Measurements from ENCODE around the gene XYLT2. TPM values are rescaled to one million over a fixed set of nuclear protein-coding genes. Genes with fewer than 3 reads are reported as not detected.
"Not testable (repeated sequence)": the region's sequence is repeated elsewhere in the genome, so short reads cannot be mapped to it uniquely, and the experiment has no call there.

Gene XYLT2
- 27.7 and 41.8 TPM in 2 replicates for total RNA-seq (2014; rRNA removed; shearing (Covaris generic))

DNA sequence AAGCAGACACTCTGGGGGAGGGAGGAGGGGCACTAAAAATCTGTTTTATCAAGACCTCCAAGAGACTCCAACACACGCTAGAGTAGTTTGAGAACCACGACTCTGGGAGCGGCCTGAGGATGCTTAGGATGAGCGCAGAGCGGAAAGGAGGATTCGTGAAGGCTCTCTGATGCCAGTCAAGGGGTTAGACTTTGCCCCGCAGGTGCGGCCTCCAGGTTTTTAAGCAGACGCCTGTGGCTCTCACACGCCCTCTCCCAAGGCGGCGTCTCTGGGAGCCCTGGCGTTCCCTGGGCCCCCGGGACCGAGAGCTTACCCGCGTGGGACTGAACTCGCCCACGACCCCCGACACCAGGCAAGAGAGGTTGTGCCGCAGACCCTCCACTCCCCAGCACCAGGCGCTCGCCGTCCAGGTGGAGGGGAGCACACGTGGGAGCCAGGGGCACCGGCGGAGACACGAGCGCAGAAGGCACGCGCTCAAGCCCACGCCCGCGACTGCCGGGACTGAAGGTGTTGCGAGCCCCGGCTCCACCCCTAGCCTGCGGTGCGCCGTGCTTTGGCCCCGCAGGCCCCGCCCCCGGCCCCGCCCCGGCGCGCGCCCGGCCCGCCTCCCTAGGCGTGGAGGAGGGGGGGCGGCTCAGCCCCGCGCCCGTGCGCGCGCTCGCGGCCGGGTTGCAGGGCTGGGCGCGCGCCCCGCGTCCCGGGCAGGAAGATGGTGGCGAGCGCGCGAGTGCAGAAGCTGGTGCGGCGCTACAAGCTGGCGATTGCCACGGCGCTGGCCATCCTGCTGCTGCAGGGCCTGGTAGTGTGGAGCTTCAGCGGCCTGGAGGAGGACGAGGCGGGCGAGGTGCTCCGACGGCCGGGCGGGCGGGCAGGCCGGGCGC lies at the start of gene XYLT2:
Gene XYLT2, plus strand, starts transcription at position 695 of the 881 bp plus-strand sequence. Its CDS starts 15 bp downstream, at position 710.
- H3K27me3 ChIP-seq (replicated peaks), result peaks cover 3% of the 10 kb centered on the region; the same call in 1 of the 2 replicates
- peak; percentile 81 to 90 for DNase-seq (ENCODE audit: low read depth in 1 of 2, low spot score in 2 of 2)
- H3K27ac ChIP-seq, result 0 out of 2 replicates have a peak within 1 kb of the TSS, but pooled peaks have one; percentile 22
- no peaks in the 10 kb centered on the region for H3K9me3 ChIP-seq (replicated peaks)
- peak within 1 kb of the TSS; percentile 91 for H3K4me3 ChIP-seq
- H3K4me1 ChIP-seq (replicated peaks), result peaks cover 25% of the 10 kb centered on the region
- H3K36me3 ChIP-seq, result peaks cover 6% of the 10 kb centered on the region

DNA sequence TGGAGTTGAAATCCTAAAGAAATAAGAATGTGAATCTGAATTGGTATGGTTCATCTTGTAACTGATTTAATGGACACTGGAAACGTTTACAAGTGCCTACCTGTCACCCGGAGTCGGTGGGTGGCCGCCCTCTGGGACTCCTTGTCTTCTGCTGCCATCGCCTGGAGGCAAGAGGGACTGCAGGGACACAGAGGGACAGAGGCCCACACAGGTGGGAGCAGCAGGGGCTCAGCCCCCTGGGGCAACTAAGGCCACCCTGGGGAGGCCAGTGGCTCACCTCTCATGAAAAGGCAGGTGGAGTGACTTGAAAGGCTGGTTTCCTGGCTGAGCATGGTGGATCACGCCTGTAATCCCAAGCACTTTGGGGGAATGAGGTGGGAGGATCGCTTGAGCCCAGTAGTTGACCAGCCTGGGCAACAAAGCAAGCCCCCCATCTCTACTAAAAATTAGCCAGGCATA lies 48.5 kb upstream of the XYLT2 start:
- Histone ChIP-seq H3K27ac (no peak overlapping the region), H3K9me3 (replicated peaks) (no peaks in the 10 kb centered on the region), H3K4me3 (no peak overlapping the region), H3K27me3 (replicated peaks) (no peaks in the 10 kb centered on the region), H3K36me3 (no peaks in the 10 kb centered on the region), H3K4me1 (replicated peaks) (peaks cover 27% of the 10 kb centered on the region)
- peak; percentile 73 to 89 for DNase-seq (ENCODE audit: low read depth in 1 of 2, low spot score in 2 of 2)

DNA sequence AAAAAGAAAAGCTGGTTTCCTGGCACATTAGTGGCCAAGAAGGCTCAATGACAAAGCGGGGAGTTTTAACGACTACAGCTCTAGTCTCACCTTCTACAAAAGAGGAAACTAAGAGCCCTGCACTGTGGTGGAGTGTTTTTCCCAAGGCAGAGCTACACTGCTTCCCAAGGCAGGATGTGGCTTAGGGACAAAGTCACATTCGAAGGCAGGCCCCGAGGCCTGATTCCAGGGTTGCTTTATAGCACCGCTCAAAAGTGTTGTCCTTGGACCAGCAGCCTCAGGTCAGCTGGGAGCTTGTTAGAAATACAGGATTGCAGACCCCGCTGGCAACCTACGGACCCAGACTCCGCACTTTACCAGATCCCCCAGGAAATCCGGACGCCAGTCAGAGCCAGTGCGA lies 47.9 kb upstream of the XYLT2 start:
- no peak overlapping the region for H3K4me3 ChIP-seq
- no peaks in the 10 kb centered on the region for H3K9me3 ChIP-seq (replicated peaks)
- H3K4me1 ChIP-seq (replicated peaks), result peaks cover 22% of the 10 kb centered on the region
- no peak for DNase-seq (ENCODE audit: low read depth in 1 of 2, low spot score in 2 of 2)
- no peaks in the 10 kb centered on the region for H3K36me3 ChIP-seq
- H3K27ac ChIP-seq, result no peak overlapping the region
- no peaks in the 10 kb centered on the region for H3K27me3 ChIP-seq (replicated peaks)

DNA sequence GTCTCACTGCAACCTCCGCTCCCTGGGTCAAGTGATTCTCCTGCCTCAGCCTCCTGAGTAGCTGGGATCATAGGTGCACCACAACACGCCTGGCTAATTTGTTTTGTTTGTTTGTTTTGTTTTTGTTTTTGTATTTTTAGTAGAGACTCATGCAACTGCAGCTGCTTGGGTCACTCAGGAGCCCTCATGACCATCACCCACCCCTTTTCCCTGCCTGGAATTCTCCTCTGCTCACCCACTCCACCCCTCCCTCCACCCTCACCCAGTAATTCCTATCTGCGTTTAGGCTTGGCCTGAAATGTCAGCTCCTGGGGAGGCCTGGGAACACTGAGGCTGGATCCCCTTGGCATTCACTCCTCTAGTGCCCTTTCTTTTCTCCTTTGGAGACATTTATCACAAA lies 46.1 kb upstream of the XYLT2 start:
- H3K4me1 ChIP-seq (replicated peaks), result peaks cover 28% of the 10 kb centered on the region
- H3K9me3 ChIP-seq (replicated peaks), result no peaks in the 10 kb centered on the region
- no peaks in the 10 kb centered on the region for H3K27me3 ChIP-seq (replicated peaks)
- no peaks in the 10 kb centered on the region for H3K36me3 ChIP-seq
- no peak overlapping the region for H3K27ac ChIP-seq
- DNase-seq (ENCODE audit: low read depth in 1 of 2, low spot score in 2 of 2), result no peak
- no peak overlapping the region for H3K4me3 ChIP-seq

DNA sequence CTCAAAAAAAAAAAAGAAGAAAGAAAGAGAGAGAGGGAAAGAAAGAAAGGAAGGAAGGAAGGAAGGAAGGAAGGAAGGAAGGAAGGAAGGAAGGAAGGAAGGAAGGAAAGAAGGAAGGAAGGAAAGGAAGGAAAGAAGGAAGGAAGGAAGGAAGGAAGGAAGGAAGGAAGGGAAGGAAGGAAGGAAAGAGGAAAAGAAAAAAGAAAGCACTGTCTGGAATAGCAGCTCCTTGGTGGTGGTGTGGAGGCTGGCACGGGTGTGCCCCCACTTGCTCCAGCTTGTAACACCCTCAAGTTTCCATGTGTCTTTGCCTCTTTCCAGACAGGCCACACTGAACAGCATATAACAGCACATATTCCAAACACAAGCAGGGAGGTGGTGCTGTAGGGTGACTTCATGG lies 45.1 kb upstream of the XYLT2 start:
- H3K27me3 ChIP-seq (replicated peaks); H3K4me3 ChIP-seq; H3K36me3 ChIP-seq; H3K27ac ChIP-seq; H3K9me3 ChIP-seq (replicated peaks); DNase-seq (ENCODE audit: low read depth in 1 of 2, low spot score in 2 of 2): not testable (repeated sequence)
- H3K4me1 ChIP-seq (replicated peaks), result peaks cover 29% of the 10 kb centered on the region

DNA sequence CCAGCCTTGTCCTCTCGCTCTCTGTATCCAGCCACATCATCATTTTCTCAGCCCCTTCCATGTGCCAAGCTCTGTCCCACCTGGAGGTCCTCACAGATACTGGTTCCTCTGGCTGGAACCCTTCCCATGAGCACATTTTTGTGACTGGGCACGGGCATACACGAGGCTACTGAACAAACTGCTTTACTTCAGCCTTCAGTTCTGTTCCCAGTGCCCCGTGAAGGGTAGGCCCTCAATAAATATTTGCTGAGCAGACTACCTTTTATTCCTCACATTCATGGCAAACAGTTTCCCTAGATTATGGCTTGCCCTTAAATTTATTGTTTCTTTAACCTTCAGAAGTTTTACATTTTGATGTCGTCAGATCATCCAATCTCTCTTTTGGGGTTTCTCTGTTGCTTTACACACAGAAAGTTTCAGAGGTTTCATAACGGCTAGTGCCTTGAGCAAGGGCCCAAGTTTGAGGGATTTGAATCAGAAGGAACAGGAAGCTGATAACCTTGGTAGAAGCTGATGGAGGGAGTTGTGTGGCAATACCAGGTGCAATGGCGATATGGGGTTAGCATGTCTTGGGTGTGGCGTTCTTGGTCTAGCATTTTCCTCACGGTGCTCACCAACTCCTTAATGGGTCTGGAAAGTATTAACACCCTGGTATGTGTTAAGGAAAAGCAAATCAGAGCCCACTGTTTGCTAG lies 43.9 kb upstream of the XYLT2 start:
- Histone ChIP-seq H3K27me3 (replicated peaks) (no peaks in the 10 kb centered on the region), H3K36me3 (no peaks in the 10 kb centered on the region), H3K27ac (no peak overlapping the region), H3K4me3 (no peak overlapping the region), H3K4me1 (replicated peaks) (peaks cover 22% of the 10 kb centered on the region), H3K9me3 (replicated peaks) (no peaks in the 10 kb centered on the region)
- DNase-seq (ENCODE audit: low read depth in 1 of 2, low spot score in 2 of 2), result no peak

DNA sequence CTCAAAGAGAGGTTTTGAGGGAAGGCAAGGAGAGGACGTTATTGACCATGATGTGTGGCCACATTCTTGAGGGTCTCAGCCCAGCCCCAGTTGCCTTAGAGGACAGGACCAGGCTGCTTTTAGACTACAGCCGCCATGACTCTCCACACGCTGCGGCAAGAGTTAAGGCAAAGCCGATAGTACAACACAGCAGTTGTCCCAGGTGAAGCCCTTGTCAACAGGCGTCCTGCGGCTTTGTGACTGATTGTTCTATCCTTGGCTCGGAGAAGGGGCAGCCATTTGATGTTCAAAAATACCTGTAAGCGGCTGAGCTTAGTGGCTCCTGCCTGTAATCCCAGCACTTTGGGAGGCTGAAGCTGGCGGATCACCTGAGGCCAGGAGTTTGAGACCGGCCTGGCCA lies 42.9 kb upstream of the XYLT2 start:
- Histone ChIP-seq H3K27me3 (replicated peaks) (no peaks in the 10 kb centered on the region), H3K36me3 (no peaks in the 10 kb centered on the region), H3K4me1 (replicated peaks) (peaks cover 21% of the 10 kb centered on the region), H3K4me3 (no peak overlapping the region), H3K27ac (no peak overlapping the region), H3K9me3 (replicated peaks) (no peaks in the 10 kb centered on the region)
- no peak for DNase-seq (ENCODE audit: low read depth in 1 of 2, low spot score in 2 of 2)

DNA sequence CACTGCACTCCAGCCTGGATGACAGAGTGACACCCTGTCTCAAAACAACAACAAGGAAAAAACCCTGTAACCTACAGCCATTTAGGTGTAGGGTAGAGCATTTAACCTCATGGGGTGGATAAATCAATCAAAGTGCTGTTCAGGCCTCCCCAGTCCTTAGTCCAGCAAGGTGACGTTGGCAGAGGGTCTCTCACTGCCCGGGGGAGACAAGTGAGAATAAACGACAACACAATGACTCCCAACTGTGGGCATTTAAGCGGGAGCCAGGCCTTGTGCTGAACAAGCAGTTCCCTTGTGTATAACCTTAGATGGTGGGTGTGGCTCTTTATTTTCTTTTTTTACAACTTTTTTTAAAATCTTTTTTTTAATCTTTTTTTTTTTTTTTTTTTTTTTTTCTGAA lies 42.3 kb upstream of the XYLT2 start:
- Histone ChIP-seq H3K4me3 (no peak overlapping the region), H3K4me1 (replicated peaks) (peaks cover 25% of the 10 kb centered on the region), H3K27ac (no peak overlapping the region), H3K36me3 (no peaks in the 10 kb centered on the region), H3K27me3 (replicated peaks) (no peaks in the 10 kb centered on the region), H3K9me3 (replicated peaks) (no peaks in the 10 kb centered on the region)
- DNase-seq (ENCODE audit: low read depth in 1 of 2, low spot score in 2 of 2), result no peak

DNA sequence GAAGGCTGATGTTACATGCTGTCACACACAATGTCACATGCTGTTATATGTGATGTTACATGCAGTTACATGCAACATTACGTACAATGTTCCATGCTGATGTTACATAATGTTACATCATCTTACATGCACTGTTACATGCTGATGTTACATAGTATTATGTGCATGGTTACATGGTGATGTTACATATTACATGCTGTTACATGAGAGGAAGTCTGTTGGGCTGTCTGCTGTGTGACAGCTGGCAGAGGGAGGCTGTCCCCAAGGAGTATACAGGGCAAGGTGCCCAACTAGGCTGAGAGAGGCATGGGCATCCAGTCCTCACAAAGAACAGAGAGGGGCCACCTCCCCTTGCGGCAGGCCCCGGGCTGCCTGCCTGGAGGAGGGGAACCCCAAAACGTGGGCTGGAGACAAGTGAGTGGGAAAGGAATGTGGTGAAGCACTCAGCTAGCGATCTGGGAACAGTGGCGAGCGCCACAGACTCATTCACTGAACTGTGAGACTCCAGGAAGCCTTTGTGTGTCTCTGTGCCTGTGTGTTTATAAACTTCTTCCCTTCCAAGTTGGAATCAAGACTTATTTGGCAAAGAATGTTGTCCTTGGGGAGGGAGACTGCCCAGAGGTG lies 41.0 kb upstream of the XYLT2 start:
- H3K27ac ChIP-seq, result peak overlapping the region; percentile 20

DNA sequence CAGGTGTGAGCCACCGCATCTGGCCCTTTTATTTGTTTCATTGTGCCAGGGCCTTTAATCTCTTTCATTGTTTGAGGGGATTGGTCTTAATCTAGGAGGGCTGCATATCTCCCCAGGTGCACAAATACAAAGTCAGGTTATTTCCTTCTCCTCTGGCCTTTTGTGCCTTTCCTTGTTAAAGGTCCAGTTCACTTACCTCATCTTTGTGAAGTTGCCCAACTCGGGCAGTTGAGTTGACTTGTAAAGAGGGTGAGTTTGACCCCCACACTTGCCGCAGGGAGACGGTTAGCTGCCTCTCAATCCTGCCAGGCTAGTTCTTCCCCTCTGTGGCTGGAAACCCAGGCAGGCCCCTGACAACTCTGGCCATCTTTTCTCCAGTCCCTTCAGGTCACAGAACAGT lies 38.3 kb upstream of the XYLT2 start:
- Histone ChIP-seq H3K4me1 (replicated peaks) (peaks cover 34% of the 10 kb centered on the region), H3K27ac (no peak overlapping the region), H3K9me3 (replicated peaks) (no peaks in the 10 kb centered on the region; the same call in 1 of the 2 replicates), H3K4me3 (no peak overlapping the region), H3K36me3 (no peaks in the 10 kb centered on the region), H3K27me3 (replicated peaks) (peaks cover 4% of the 10 kb centered on the region; the same call in 1 of the 2 replicates)
- no peak for DNase-seq (ENCODE audit: low read depth in 1 of 2, low spot score in 2 of 2)

More for the DNA sequence above, 41.0 kb upstream of the XYLT2 start:
- peak in 1 of 2 experiments; percentile 57 for DNase-seq (ENCODE audit: low read depth in 1 of 2, low spot score in 2 of 2)
- no peaks in the 10 kb centered on the region for H3K9me3 ChIP-seq (replicated peaks)
- no peaks in the 10 kb centered on the region for H3K36me3 ChIP-seq
- no peak overlapping the region for H3K4me3 ChIP-seq
- peaks cover 34% of the 10 kb centered on the region for H3K4me1 ChIP-seq (replicated peaks)
- no peaks in the 10 kb centered on the region for H3K27me3 ChIP-seq (replicated peaks)

DNA sequence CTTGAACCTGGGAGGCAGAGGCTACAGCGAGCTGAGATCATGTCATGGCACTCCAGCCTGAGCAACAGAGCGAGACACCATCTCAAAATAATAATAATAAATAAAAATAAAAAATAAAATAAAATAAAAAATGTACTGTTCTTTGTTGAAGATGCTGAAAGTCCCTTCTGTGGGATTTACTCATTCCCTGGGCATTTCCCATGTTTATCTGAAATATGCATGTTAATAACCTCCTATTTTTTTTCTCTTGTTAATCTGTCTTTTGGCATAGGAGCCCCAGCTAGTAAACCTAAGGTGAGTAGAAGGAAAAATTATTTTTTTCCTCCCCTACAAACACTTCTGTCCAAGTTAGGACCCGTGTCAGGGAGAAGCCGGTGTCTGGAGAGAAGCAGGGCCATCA lies 37.3 kb upstream of the XYLT2 start:
- no peak overlapping the region for H3K4me3 ChIP-seq
- H3K4me1 ChIP-seq (replicated peaks), result peaks cover 34% of the 10 kb centered on the region
- H3K27ac ChIP-seq, result no peak overlapping the region
- H3K9me3 ChIP-seq (replicated peaks), result no peaks in the 10 kb centered on the region; the same call in 1 of the 2 replicates
- H3K27me3 ChIP-seq (replicated peaks), result peaks cover 7% of the 10 kb centered on the region; the same call in 1 of the 2 replicates
- no peaks in the 10 kb centered on the region for H3K36me3 ChIP-seq
- no peak for DNase-seq (ENCODE audit: low read depth in 1 of 2, low spot score in 2 of 2)

DNA sequence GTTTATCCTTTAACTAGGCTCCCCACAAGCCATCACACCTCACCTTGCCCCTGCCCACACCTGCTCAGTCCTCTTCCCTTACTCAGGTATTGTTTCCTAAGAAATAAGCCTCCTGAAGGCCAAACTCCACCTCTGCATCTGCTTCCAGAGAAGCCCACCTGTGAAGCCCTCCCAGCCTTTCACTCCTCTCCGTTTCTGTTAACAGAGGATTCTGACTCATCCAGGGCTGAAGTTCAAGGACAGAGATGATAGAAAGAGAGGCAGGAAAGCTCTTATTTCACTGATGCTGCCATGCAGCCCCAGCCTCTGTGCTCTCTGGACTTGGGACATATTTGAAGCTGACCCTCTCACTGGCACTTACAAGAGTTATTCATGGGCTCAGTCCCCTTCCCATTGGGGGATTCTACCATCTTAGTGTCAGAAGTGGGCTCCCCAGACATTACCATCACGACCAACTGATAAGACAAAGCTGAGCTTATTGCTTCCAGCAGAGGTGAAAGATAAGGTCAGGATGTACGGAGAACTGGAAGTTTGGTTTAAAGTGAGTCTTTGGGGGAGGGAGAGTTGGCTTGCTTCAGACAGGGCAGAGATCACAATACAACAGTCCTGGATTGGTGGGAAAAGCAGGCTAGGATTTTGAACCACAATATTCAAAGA lies 35.3 kb upstream of the XYLT2 start:
- DNase-seq (ENCODE audit: low read depth in 1 of 2, low spot score in 2 of 2), result no peak
- Histone ChIP-seq H3K27me3 (replicated peaks) (peaks cover 21% of the 10 kb centered on the region), H3K27ac (no peak overlapping the region), H3K36me3 (no peaks in the 10 kb centered on the region), H3K4me1 (replicated peaks) (peaks cover 20% of the 10 kb centered on the region), H3K4me3 (no peak overlapping the region), H3K9me3 (replicated peaks) (no peaks in the 10 kb centered on the region; the same call in 1 of the 2 replicates)

DNA sequence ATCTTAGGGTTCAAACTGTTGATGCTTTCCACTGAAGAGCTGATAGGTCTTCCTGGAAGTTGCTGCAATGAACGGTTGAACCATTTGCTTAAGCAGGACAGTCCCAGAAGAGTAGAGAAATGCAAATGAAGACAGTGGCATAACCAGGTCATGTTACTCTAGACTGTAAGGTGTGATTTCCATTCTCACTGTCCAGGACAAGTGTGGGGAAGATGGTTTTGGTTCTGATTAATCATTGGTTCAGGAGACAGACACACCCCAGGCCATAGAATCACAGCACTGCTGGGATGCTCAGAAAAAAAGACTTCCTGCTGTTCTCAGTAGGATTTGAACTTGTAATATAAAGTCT lies 34.8 kb upstream of the XYLT2 start:
- H3K4me3 ChIP-seq, result no peak overlapping the region
- no peak overlapping the region for H3K27ac ChIP-seq
- peaks cover 21% of the 10 kb centered on the region for H3K27me3 ChIP-seq (replicated peaks)
- H3K9me3 ChIP-seq (replicated peaks), result no peaks in the 10 kb centered on the region; the same call in 1 of the 2 replicates
- DNase-seq (ENCODE audit: low read depth in 1 of 2, low spot score in 2 of 2), result no peak
- H3K36me3 ChIP-seq, result no peaks in the 10 kb centered on the region
- H3K4me1 ChIP-seq (replicated peaks), result peaks cover 18% of the 10 kb centered on the region
